Measurements from ENCODE around the gene BPIFA1. TPM values are rescaled to one million over a fixed set of nuclear protein-coding genes. Genes with fewer than 3 reads are reported as not detected.

The BPIFA1 gene
- total and polyA plus RNA-seq, 9 donors, result not detected

DNA sequence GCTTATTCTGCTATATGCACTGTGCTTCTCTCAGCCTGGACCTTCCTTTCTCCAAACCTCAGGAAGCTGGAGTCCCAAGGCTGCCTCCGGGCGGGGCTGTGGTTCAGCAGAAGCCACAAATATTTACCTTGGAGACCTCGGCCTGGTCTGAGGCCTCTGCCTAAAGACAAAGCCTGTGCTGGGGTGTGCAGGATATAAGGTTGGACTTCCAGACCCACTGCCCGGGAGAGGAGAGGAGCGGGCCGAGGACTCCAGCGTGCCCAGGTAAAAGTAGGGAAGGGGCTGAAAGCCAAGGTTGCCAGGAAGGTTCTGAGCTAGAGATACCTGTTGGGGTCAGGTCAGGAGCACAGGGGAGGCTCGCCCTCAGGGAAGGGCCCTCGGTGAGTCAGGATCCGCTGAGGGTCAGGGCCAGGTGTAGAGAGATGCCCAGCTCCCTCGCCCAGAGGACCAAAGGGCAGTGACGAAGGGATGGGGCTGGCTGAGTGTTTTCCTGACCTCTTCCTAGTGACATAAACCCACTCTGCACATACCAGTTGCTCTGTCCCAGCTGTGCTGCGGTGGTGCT is 47.3 kb downstream of the BPIFA1 start, which contains the start of gene BPIFB1:
Gene BPIFB1, plus strand, starts transcription at position 224 of the 565 bp plus-strand sequence. CDS start 2,860 bp downstream, outside the sequence.
- 79 to 86% (median 80%) methylated on average over 13 of the region's 13 CpGs for WGBS, 3 donors
- Histone ChIP-seq H3K9me3 (no peaks in the 10 kb centered on the region), H3K4me1 (ENCODE audit: insufficient read depth) (no peaks in the 10 kb centered on the region), H3K36me3 (no peaks in the 10 kb centered on the region), H3K27ac (no peak within 1 kb of the TSS), H3K4me3 (no peak within 1 kb of the TSS), H3K27me3 (no peaks in the 10 kb centered on the region)
- intact Hi-C loops (cut with DNase I), result no loop called here
- DNase-seq, result no peak
- TF ChIP-seq, protein P1, sequence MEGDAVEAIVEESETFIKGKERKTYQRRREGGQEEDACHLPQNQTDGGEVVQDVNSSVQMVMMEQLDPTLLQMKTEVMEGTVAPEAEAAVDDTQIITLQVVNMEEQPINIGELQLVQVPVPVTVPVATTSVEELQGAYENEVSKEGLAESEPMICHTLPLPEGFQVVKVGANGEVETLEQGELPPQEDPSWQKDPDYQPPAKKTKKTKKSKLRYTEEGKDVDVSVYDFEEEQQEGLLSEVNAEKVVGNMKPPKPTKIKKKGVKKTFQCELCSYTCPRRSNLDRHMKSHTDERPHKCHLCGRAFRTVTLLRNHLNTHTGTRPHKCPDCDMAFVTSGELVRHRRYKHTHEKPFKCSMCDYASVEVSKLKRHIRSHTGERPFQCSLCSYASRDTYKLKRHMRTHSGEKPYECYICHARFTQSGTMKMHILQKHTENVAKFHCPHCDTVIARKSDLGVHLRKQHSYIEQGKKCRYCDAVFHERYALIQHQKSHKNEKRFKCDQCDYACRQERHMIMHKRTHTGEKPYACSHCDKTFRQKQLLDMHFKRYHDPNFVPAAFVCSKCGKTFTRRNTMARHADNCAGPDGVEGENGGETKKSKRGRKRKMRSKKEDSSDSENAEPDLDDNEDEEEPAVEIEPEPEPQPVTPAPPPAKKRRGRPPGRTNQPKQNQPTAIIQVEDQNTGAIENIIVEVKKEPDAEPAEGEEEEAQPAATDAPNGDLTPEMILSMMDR (IDR thresholded peaks at IDR 0.05), result no peak
- no peak for TF ChIP-seq EP300 (IDR thresholded peaks at IDR 0.05)
- no peak for TF ChIP-seq POLR2A (IDR thresholded peaks at IDR 0.05)

DNA sequence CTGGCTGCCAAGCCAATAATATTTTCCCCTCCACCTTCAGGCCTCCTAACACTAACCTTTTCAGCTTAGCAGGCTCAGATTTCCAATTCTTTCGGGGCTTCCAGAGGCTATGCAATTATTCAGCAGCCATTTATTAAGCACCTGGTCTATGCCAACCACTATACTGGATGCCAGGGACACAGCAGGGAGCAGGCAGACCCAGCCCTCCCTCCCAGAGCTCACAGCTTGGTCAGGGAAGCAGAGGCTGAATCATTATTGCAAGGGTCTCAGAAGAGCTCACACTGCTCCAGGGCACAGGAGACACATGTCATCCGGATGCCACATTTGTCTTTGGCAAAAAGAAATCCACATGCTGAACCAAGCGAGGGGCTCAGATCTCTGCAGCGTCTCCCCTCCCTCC is 48.5 kb downstream of the BPIFA1 start:
- WGBS, 3 donors, result 67 to 80% (median 73%) methylated on average over 3 to 4 of the region's 4 CpGs
- Histone ChIP-seq H3K27ac (no peak overlapping the region), H3K4me1 (ENCODE audit: insufficient read depth) (no peaks in the 10 kb centered on the region), H3K27me3 (no peaks in the 10 kb centered on the region), H3K4me3 (no peak overlapping the region), H3K36me3 (no peaks in the 10 kb centered on the region), H3K9me3 (no peaks in the 10 kb centered on the region)
- DNase-seq, result no peak
- TF ChIP-seq POLR2A (IDR thresholded peaks at IDR 0.05) (no peak), EP300 (IDR thresholded peaks at IDR 0.05) (no peak)
- TF ChIP-seq, protein P1 (IDR thresholded peaks at IDR 0.05), result no peak
- intact Hi-C loops (cut with DNase I), result no loop called here

DNA sequence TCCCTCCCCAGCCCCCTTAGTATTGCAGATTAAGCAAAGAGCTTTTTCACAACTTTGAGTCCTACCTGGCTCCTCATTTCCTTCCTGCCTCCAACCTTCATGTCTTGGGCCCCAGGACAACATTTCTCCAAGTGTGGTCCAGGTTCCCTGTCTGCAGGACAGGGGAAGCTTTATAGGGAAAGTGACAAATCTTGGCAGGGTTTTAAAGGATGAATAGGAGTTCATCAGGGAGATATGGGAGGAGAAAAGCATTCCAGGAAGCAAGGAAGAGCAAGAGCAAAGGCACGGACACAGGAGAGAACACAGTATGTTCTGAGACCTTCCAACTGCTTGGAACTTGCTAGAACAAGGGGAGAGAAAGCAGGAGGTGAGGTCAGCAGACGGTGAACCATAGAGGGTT is 49.1 kb downstream of the BPIFA1 start:
- intact Hi-C loops (cut with DNase I), result no loop called here
- no peak overlapping the region for H3K4me3 ChIP-seq
- DNase-seq, result no peak
- no peak for TF ChIP-seq EP300 (IDR thresholded peaks at IDR 0.05)
- no peak for TF ChIP-seq POLR2A (IDR thresholded peaks at IDR 0.05)
- TF ChIP-seq, protein P1 (IDR thresholded peaks at IDR 0.05), result no peak
- no peak overlapping the region for H3K27ac ChIP-seq
- 46 to 59% (median 56%) methylated on average over 2 of the region's 2 CpGs for WGBS, 3 donors
- no peaks in the 10 kb centered on the region for H3K36me3 ChIP-seq
- H3K27me3 ChIP-seq, result no peaks in the 10 kb centered on the region
- H3K4me1 ChIP-seq (ENCODE audit: insufficient read depth), result no peaks in the 10 kb centered on the region
- no peaks in the 10 kb centered on the region for H3K9me3 ChIP-seq

DNA sequence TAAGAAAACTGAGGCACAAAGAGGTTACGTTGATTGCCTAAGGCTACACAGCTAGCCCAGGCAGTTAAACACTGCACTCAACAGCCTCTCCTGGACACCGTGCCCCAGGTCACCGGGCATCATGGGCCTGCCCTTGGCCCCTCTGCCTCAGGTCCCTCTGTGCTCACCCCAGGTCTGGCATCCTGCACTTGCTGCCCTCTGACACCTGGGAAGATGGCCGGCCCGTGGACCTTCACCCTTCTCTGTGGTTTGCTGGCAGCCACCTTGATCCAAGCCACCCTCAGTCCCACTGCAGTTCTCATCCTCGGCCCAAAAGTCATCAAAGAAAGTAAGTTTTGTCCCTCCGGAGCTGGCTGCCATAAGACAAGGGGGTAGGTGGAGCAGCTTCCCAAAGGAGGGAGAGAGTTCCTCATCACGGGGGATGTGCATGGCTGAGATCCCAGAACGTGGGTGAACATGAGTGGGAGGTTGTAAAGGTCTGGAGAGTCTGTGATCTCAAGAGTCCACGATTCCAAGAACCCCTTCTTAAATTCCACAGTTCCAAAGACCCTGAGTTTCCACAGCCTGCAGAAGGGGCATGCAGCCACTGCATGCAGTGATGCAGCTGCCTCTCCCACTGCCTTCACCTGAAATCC is 50.2 kb downstream of the BPIFA1 start:
- Histone ChIP-seq H3K36me3 (no peaks in the 10 kb centered on the region), H3K27ac (no peak overlapping the region), H3K4me3 (no peak overlapping the region), H3K4me1 (ENCODE audit: insufficient read depth) (no peaks in the 10 kb centered on the region), H3K27me3 (no peaks in the 10 kb centered on the region), H3K9me3 (no peaks in the 10 kb centered on the region)
- TF ChIP-seq POLR2A (IDR thresholded peaks at IDR 0.05) (no peak), EP300 (IDR thresholded peaks at IDR 0.05) (no peak)
- TF ChIP-seq, protein P1 (IDR thresholded peaks at IDR 0.05), result no peak
- intact Hi-C loops (cut with DNase I), result no loop called here
- no peak for DNase-seq
- WGBS, 3 donors, result 45 to 53% (median 50%) methylated on average over 10 of the region's 10 CpGs

All from ovary (tissue), 9 donors.